DND-41 (cell line): ENCODE data around the gene BCL7B.

ENCODE experiments used
- ATAC-seq: fragments of 200-7000 bp; cut with Tn5 transposase; 3 replicates; pipeline ENCODE4 v1.9.1; 2021; ENCODE audit warnings: low read depth; ENCODE audit not compliant: insufficient read depth
- DNase-seq: peaks from one replicate; pipeline ENCODE4 v3.0.0-alpha.2; 2020
- H2AFZ ChIP-seq: 2 replicates; pipeline ENCODE4 v1.6.0; 2012; ENCODE audit warnings: low read depth, low read length
- H3K27ac ChIP-seq: 2 replicates; pipeline ENCODE4 v1.5.1; 2012; ENCODE audit warnings: low read length, inconsistent platforms
- H3K27me3 ChIP-seq: fragments of 200-600 bp; sonication (generic); 2 replicates; pipeline ENCODE4 v1.6.0; 2012; ENCODE audit warnings: low read length, mild to moderate bottlenecking, inconsistent platforms; ENCODE audit not compliant: insufficient read depth, poor library complexity
- H3K36me3 ChIP-seq: 2 replicates; pipeline ENCODE4 v1.5.1; 2012; ENCODE audit warnings: low read length, inconsistent platforms; ENCODE audit not compliant: insufficient read depth
- H3K4me1 ChIP-seq: 2 replicates; pipeline ENCODE4 v1.5.1; 2012; ENCODE audit warnings: mild to moderate bottlenecking, low read length; ENCODE audit not compliant: insufficient read depth
- H3K4me2 ChIP-seq: 2 replicates; pipeline ENCODE4 v1.6.0; 2012; ENCODE audit warnings: mild to moderate bottlenecking, moderate library complexity, low read length, inconsistent platforms; ENCODE audit not compliant: insufficient read depth
- H3K4me3 ChIP-seq, 2 experiments: fragments of 200-600 bp in 1 of 2; shearing (Covaris generic) in 1 of 2; 2 replicates each; pipeline ENCODE4 v1.5.1; 2012 to 2016; ENCODE audit warnings: inconsistent platforms in 2 of 2, low read length in 2 of 2, mild to moderate bottlenecking in 2 of 2, low read depth in 1 of 2, moderate library complexity in 1 of 2
- H3K79me2 ChIP-seq: 2 replicates; pipeline ENCODE4 v1.6.0; 2012; ENCODE audit warnings: low read length, inconsistent platforms; ENCODE audit not compliant: insufficient read depth
- H3K9ac ChIP-seq: 2 replicates; pipeline ENCODE4 v1.6.0; 2012; ENCODE audit warnings: low read depth, mild to moderate bottlenecking, inconsistent platforms, low read length, moderate library complexity
- H3K9me3 ChIP-seq: 2 replicates; pipeline ENCODE4 v1.5.1; 2012; ENCODE audit warnings: low read length, moderate library complexity, mild to moderate bottlenecking, inconsistent platforms; ENCODE audit not compliant: insufficient read depth, severe bottlenecking
- H4K20me1 ChIP-seq: 2 replicates; pipeline ENCODE4 v1.6.0; 2012; ENCODE audit warnings: low read length; ENCODE audit not compliant: insufficient read depth
- EZH2 ChIP-seq: IDR thresholded peaks from 3 replicates; pipeline ENCODE4 v1.6.1; 2012; ENCODE audit warnings: borderline replicate concordance, low read depth, mild to moderate bottlenecking, moderate library complexity, low read length, inconsistent platforms; ENCODE audit not compliant: severe bottlenecking
- TF ChIP-seq, protein P1 (sequence below): IDR thresholded peaks from 2 replicates; pipeline ENCODE4 v1.5.1; 2012; ENCODE audit warnings: borderline replicate concordance, low read length, moderate library complexity, mild to moderate bottlenecking; ENCODE audit not compliant: poor library complexity, severe bottlenecking; ENCODE audit errors: extremely low read depth

BCL7B gene

DNA sequence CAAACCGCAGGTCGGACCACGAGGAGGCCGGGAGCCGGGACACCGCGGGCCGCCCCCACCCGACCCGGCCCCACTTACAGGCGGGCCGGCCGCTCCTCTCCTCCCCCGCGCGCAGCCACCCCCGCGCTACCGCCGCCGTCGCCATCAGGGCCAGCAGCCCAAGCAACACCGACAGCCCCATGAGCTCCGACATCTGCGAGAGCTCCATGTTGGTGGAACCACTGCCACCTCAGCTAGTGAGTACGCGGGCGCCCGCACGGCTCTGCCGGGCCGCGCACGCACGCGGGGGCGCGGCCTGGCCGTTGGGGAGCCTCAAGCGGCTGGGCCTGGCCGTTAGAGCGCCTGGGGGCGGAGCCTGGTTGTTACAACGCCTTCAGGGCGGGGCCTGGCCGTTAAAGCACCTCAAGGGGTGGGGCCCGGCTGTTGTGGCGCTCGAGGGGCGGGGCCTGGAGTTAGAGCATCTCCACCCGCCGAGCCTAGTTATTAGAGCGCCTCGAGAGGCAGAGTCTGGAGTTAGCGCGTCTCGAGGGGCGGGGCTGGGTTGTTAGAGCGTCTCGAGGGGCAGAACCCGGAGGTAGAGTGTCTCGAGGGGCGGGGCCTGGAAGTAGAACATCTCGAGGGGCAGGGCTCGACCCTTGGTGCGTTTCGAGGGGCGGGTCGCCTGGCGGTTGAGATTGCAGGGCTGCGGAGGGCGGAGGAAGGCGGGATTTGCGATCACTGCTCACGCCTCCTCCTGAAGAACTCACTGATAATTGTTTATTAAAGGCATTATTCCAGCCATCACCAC lies 21.0 kb upstream of the BCL7B start, which contains the start of gene TBL2:
TSS of gene TBL2 (minus strand) at position 238 of the 787 bp plus-strand sequence. CDS start at position 208, 30 bp downstream.
- TF ChIP-seq, protein P1, sequence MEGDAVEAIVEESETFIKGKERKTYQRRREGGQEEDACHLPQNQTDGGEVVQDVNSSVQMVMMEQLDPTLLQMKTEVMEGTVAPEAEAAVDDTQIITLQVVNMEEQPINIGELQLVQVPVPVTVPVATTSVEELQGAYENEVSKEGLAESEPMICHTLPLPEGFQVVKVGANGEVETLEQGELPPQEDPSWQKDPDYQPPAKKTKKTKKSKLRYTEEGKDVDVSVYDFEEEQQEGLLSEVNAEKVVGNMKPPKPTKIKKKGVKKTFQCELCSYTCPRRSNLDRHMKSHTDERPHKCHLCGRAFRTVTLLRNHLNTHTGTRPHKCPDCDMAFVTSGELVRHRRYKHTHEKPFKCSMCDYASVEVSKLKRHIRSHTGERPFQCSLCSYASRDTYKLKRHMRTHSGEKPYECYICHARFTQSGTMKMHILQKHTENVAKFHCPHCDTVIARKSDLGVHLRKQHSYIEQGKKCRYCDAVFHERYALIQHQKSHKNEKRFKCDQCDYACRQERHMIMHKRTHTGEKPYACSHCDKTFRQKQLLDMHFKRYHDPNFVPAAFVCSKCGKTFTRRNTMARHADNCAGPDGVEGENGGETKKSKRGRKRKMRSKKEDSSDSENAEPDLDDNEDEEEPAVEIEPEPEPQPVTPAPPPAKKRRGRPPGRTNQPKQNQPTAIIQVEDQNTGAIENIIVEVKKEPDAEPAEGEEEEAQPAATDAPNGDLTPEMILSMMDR: peak; percentile 57
- no peak for TF ChIP-seq EZH2
- Histone ChIP-seq H3K4me1 (peaks cover 28% of the 10 kb centered on the region), H3K9ac (peak within 1 kb of the TSS; percentile 95), H2AFZ (peak within 1 kb of the TSS; percentile 95), H3K9me3 (no peaks in the 10 kb centered on the region), H3K4me3 (peak within 1 kb of the TSS; percentile 97), H4K20me1 (peaks cover 8% of the 10 kb centered on the region; the same call in 1 of the 2 replicates), H3K27me3 (no peaks in the 10 kb centered on the region), H3K27ac (peak within 1 kb of the TSS; percentile 95), H3K36me3 (peaks cover 20% of the 10 kb centered on the region), H3K79me2 (peaks cover 39% of the 10 kb centered on the region), H3K4me2 (peak within 1 kb of the TSS; percentile 99)
- ATAC-seq: peak; percentile 90
- peak; percentile 99 for DNase-seq

DNA sequence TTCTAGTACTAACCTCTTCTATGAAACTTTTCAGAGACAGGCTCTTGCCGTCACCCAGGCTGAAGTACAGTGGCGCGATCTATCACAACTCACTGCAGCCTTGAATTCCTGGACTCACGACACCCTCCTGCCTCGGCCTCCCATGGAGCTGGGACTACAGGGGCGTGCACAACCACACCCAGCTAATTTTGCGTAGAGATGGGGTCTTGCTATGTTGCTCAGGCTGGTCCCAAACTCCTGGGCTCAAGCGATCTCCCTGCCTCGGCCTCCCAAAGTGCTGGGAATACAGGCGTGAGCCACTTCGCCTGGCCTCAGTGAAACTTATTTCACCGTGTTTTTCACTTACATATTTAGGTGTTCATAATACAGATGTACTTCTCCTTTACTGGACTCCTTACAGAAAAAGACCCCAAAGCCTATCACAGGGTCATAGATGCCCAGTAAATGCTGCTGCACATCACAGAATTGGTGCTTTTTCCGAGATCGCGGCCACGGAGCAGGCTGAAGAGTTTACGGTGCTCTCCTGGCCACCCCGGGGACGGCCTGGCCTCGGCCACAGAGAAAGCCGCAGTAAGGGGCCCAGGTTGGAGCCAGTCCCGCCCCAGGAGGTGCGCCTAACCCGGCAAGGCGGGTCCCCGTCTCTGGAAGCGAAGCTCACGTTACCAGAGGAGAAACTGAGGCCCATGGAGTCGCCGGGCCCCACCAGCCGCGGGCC lies 20.3 kb upstream of the BCL7B start:
- H3K4me2 ChIP-seq: peak overlapping the region; percentile 99
- H3K27ac ChIP-seq: peak overlapping the region; percentile 90
- H3K9me3 ChIP-seq: no peaks in the 10 kb centered on the region
- H2AFZ ChIP-seq: peak overlapping the region; percentile 72
- peak overlapping the region; percentile 95 for H3K9ac ChIP-seq
- peaks cover 28% of the 10 kb centered on the region for H3K4me1 ChIP-seq
- DNase-seq (peak; percentile 17), ATAC-seq (peak; percentile 4; the same call in 2 of the 3 replicates)
- H4K20me1 ChIP-seq: peaks cover 12% of the 10 kb centered on the region; the same call in 1 of the 2 replicates
- H3K79me2 ChIP-seq: peaks cover 39% of the 10 kb centered on the region
- no peak for TF ChIP-seq EZH2
- TF ChIP-seq, protein P1: no peak
- H3K4me3 ChIP-seq: peak overlapping the region; percentile 97
- no peaks in the 10 kb centered on the region for H3K27me3 ChIP-seq
- peaks cover 28% of the 10 kb centered on the region for H3K36me3 ChIP-seq

DNA sequence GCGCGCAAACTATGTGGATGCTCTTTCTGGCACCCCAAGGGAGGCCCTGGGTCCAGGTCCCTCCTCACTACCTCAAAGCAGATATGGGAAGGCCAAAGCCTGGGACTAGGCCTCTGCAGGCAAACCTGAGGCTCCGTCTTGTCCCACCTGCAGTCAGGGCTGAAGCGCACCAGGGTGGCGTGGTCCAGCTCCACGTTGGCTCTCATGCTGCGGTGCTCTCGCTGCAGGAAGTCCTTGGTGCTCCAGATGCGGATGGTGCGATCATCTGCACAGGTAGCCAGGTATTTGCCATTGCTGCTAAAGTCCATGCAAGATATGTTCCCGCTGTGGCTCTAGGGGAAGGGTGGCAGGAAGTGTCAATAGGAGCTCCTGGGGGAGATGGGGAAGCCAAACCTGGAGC lies 16.3 kb upstream of the BCL7B start:
- DNase-seq (no peak), ATAC-seq (no peak)
- Histone ChIP-seq H3K27ac (no peak overlapping the region), H3K4me1 (peaks cover 37% of the 10 kb centered on the region), H3K79me2 (peaks cover 39% of the 10 kb centered on the region), H3K9me3 (no peaks in the 10 kb centered on the region), H3K4me3 (no peak overlapping the region), H3K36me3 (peaks cover 62% of the 10 kb centered on the region), H4K20me1 (peaks cover 17% of the 10 kb centered on the region; the same call in 1 of the 2 replicates), H3K9ac (no peak overlapping the region), H3K4me2 (no peak overlapping the region), H2AFZ (no peak overlapping the region), H3K27me3 (no peaks in the 10 kb centered on the region)
- no peak for TF ChIP-seq EZH2
- TF ChIP-seq, protein P1: no peak
